C4-2B (cell line): ENCODE data around the gene TSC22D1.

ENCODE experiments used
- ZFX ChIP-seq: fragments of 450-650 bp; IDR thresholded peaks from 2 replicates; pipeline ENCODE4 v1.6.1; 2017
- TF ChIP-seq, protein P1 (sequence below): fragments of 450-650 bp; conservative IDR thresholded peaks from 2 replicates; pipeline ENCODE4 v1.5.1; 2017; ENCODE audit warnings: mild to moderate bottlenecking

DNA sequence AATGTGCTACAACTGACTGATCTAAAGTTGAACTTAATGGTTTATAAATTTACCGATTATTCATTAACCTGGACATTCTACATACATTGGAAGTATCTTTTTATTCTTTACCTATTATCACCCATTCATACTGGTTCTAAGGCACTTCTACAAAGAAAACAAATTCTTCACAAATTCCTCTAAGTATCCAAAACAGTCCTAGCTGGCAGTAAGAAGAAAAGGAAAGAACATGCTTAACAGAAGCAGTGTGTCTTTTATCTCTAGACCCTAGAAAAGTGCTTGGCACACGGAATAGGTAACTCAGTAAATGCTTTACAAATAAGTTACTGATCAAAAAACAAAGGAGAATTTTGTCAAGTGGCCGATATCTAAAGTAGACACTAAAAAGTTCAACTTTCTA, 32.8 kb downstream of the TSC22D1 start:
- TF ChIP-seq, protein P1, sequence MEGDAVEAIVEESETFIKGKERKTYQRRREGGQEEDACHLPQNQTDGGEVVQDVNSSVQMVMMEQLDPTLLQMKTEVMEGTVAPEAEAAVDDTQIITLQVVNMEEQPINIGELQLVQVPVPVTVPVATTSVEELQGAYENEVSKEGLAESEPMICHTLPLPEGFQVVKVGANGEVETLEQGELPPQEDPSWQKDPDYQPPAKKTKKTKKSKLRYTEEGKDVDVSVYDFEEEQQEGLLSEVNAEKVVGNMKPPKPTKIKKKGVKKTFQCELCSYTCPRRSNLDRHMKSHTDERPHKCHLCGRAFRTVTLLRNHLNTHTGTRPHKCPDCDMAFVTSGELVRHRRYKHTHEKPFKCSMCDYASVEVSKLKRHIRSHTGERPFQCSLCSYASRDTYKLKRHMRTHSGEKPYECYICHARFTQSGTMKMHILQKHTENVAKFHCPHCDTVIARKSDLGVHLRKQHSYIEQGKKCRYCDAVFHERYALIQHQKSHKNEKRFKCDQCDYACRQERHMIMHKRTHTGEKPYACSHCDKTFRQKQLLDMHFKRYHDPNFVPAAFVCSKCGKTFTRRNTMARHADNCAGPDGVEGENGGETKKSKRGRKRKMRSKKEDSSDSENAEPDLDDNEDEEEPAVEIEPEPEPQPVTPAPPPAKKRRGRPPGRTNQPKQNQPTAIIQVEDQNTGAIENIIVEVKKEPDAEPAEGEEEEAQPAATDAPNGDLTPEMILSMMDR, result no peak
- TF ChIP-seq ZFX, result no peak
